Esophagus (tissue), 2 donors: ENCODE data around the gene METTL22. TPM values are rescaled to one million over a fixed set of nuclear protein-coding genes. Genes with fewer than 3 reads are reported as not detected.

ENCODE experiments used
- H3K27ac ChIP-seq, 2 donors: one replicate each; pipeline ENCODE4 v1.5.1; 2013; ENCODE audit warnings: low read depth in 2 of 2, mild to moderate bottlenecking in 2 of 2, inconsistent platforms in 1 of 2, low read length in 1 of 2, moderate library complexity in 1 of 2
- H3K27me3 ChIP-seq, 2 donors: one replicate each; pipeline ENCODE4 v1.6.1; 2013; ENCODE audit warnings: low read length in 2 of 2, control low read depth in 1 of 2, mild to moderate bottlenecking in 1 of 2; ENCODE audit not compliant: insufficient read depth in 2 of 2, control insufficient read depth in 1 of 2
- H3K36me3 ChIP-seq, 2 donors: one replicate each; pipeline ENCODE4 v1.6.1; 2013; ENCODE audit warnings: low read length in 1 of 2; ENCODE audit not compliant: control insufficient read depth in 2 of 2, insufficient read depth in 2 of 2
- H3K4me1 ChIP-seq, 2 donors: one replicate each; pipeline ENCODE4 v1.6.1; 2013; ENCODE audit warnings: low read length in 1 of 2; ENCODE audit not compliant: control insufficient read depth in 2 of 2, insufficient read depth in 2 of 2
- H3K4me3 ChIP-seq, 2 donors: one replicate each; pipeline ENCODE4 v1.5.1; 2013; ENCODE audit warnings: low read length in 2 of 2, mild to moderate bottlenecking in 2 of 2, low read depth in 1 of 2, moderate library complexity in 1 of 2
- H3K9me3 ChIP-seq, 2 donors: one replicate each; pipeline ENCODE4 v1.6.1; 2013; ENCODE audit warnings: mild to moderate bottlenecking in 2 of 2, low read depth in 1 of 2, low read length in 1 of 2, moderate library complexity in 1 of 2; ENCODE audit not compliant: control insufficient read depth in 2 of 2, insufficient read depth in 1 of 2
- WGBS, 2 donors: extraction: QIAGEN DNeasy Blood & Tissue Kit; methylation state at CpG; one replicate each; pipeline ENCODE4 v1.1.7; 2013; 5-methylcytosine and 5-hydroxymethylcytosine counted together
- polyA plus RNA-seq, 2 donors: library from polyadenylated mRNA; stranded (reverse); fragments of 200-250 nt; gene quantifications; one replicate each; pipeline ENCODE4 v1.2.3, GENCODE V29; 2013
- donor health status: healthy with polysubstance abuse.
- donor health status: Bipolar disorder and iron deficiency.

METTL22 gene
- polyA plus RNA-seq, 2 donors = 12.3 to 16.6 TPM

DNA sequence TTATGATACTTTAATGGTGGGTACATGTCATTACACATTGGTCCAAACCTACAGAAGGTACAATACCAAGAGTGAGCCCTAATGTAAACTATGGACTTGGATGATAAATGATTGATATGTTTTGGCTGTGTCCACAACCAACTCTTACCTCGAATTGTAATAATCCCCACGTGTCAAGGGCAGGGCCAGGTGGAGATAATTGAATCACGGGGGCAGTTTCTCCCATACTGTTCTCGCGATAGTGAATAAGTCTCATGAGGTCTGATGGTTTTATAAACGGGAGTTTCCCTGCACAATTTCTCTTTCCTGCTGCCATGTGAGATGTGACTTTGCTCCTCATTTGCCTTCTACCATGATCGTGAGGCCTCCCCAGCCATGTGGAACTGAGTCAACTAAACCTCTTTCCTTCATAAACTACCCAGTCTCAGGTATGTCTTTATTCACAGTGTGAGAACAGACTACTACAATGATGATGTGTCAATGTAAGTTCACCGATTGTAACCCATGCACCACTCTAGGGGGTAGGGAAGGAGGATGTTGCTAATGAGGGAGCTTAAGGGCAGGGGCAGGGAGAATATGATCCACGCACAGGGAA, 7.0 kb upstream of the METTL22 start:
- Histone ChIP-seq H3K27ac (no peak overlapping the region), H3K36me3 (no peaks in the 10 kb centered on the region), H3K27me3 (no peaks in the 10 kb centered on the region), H3K9me3 (no peaks in the 10 kb centered on the region), H3K4me1 (no peaks in the 10 kb centered on the region), H3K4me3 (no peak overlapping the region)
- 56 to 63% methylated on average over 9 of the region's 9 CpGs for WGBS, 2 donors

DNA sequence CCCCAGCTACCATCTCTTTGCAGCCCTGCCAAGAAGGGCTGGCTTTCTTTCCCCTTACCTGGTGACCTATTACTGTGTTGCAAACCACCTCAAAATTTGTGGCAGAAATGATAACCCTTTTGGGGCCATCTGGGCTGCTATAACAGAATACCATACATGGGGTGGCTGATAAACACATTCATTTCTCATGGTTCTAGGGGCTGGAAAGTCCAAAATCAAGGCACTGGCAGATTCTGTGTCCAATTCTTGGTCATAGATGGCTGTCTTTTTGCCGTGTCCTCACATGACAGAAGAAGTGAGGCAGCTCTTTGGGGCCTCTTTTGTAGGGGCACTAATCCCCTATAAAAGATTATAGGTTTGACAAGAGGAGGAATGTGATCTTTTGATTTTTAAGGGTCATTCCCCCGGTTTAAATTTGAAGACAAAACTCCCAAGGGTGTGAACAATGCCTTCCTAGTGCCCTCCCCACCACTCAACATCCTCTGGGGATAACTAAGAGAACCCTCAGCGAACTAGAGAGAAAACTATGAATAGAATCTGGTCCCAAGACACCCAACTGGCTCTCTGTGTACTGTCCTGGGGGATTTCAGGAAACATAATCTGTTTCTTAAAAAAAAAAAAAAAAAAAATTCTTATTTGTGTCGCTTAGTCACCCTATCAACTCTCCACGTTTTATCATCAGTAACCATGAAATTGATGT, 1.7 kb upstream of the METTL22 start:
- no peaks in the 10 kb centered on the region for H3K9me3 ChIP-seq
- no peaks in the 10 kb centered on the region for H3K36me3 ChIP-seq
- no peaks in the 10 kb centered on the region for H3K27me3 ChIP-seq
- H3K4me1 ChIP-seq = no peaks in the 10 kb centered on the region
- no peak overlapping the region for H3K4me3 ChIP-seq
- no peak overlapping the region for H3K27ac ChIP-seq
- WGBS, 2 donors = 64 to 66% methylated on average over 5 of the region's 5 CpGs

GRCh38 chr16:8620535-8620934, 963 bp upstream of the METTL22 start:
- H3K4me3 ChIP-seq = no peak overlapping the region
- H3K36me3 ChIP-seq = peaks cover 1 to 2% of the 10 kb centered on the region in 2 donors
- no peaks in the 10 kb centered on the region for H3K9me3 ChIP-seq
- H3K27ac ChIP-seq = no peak overlapping the region
- no peaks in the 10 kb centered on the region for H3K4me1 ChIP-seq
- 42 to 62% methylated on average over 6 of the region's 6 CpGs for WGBS, 2 donors
- H3K27me3 ChIP-seq = no peaks in the 10 kb centered on the region

GRCh38 chr16:8621222-8621571, 301 bp upstream of the METTL22 start:
- Histone ChIP-seq H3K27ac (peak overlapping the region in 1 of 2 donors; percentile 80), H3K4me3 (peak overlapping the region; percentile 85 to 88)

DNA sequence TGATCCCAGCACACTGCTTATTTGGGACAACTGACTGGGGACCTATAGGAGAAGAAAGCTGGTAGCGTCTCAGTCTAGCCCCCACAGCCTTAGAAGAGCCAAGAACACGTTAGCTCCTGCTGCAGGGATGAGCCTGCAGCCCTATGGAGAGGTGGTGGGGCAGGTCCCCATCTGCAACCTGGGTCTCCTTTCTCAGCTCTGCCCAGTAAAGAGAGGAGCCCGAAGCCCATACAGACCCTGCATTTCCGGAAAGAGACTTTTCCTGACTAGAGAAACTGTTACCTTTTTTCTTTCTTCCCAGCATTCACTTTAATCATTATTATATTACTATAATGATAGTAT, 788 bp downstream of the METTL22 start:
- Histone ChIP-seq H3K36me3 (peaks cover 7 to 12% of the 10 kb centered on the region in 2 donors), H3K27ac (no peak overlapping the region), H3K9me3 (no peaks in the 10 kb centered on the region), H3K4me1 (no peaks in the 10 kb centered on the region), H3K4me3 (peak overlapping the region; percentile 85 to 88), H3K27me3 (no peaks in the 10 kb centered on the region)
- WGBS, 2 donors = 4 to 7% methylated on average over 4 of the region's 4 CpGs

More at GRCh38 chr16:8621222-8621571, 301 bp upstream of the METTL22 start:
- H3K9me3 ChIP-seq = no peaks in the 10 kb centered on the region
- H3K27me3 ChIP-seq = no peaks in the 10 kb centered on the region
- H3K36me3 ChIP-seq = peaks cover 3 to 7% of the 10 kb centered on the region in 2 donors
- WGBS, 2 donors = 19 to 20% methylated on average over 12 of the region's 12 CpGs
- H3K4me1 ChIP-seq = no peaks in the 10 kb centered on the region

- H3K27ac ChIP-seq = no peak overlapping the region
- H3K9me3 ChIP-seq = no peaks in the 10 kb centered on the region
- H3K4me3 ChIP-seq = no peak overlapping the region
- peaks cover 9 to 13% of the 10 kb centered on the region in 2 donors for H3K36me3 ChIP-seq
- no peaks in the 10 kb centered on the region for H3K4me1 ChIP-seq
- H3K27me3 ChIP-seq = no peaks in the 10 kb centered on the region
Measured at GRCh38 chr16:8623634-8624033, 2.1 kb downstream of the METTL22 start.

DNA sequence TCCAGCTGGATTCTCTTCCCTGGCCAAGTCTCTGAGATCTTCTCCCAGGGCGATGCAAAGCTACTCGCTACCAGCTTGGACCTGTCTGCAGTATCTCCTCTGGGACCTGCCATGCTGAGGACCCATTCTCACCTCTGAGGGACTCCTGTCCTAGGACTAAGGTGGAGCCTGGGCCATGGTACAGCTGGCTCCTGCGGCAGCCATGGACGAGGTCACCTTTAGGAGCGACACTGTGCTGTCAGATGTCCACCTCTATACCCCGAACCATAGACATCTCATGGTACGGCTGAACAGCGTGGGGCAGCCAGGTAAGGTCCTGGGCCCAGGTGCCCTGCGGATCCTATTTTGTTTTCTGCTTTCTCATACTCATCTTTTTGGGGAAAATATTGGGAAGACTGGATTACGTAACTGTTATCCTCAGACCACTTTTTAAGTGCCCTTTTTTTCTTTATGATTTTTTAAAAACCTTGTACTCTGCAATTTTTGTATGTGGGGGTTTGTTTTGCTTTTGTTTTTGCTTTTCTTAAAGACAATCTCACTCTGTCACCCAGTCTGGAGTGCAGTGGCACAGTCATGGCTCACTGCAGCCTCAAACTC, 4.1 kb downstream of the METTL22 start:
- WGBS, 2 donors = 94% methylated on average over 10 of the region's 10 CpGs
- H3K27ac ChIP-seq = no peak overlapping the region
- no peaks in the 10 kb centered on the region for H3K4me1 ChIP-seq
- no peaks in the 10 kb centered on the region for H3K9me3 ChIP-seq
- H3K4me3 ChIP-seq = no peak overlapping the region
- no peaks in the 10 kb centered on the region for H3K27me3 ChIP-seq
- H3K36me3 ChIP-seq = peaks cover 22 to 32% of the 10 kb centered on the region in 2 donors

- no peaks in the 10 kb centered on the region for H3K9me3 ChIP-seq
- no peaks in the 10 kb centered on the region for H3K27me3 ChIP-seq
- no peak overlapping the region for H3K27ac ChIP-seq
- 87 to 95% methylated on average over 8 of the region's 8 CpGs for WGBS, 2 donors
- peaks cover 29 to 35% of the 10 kb centered on the region in 2 donors for H3K36me3 ChIP-seq
- no peak overlapping the region for H3K4me3 ChIP-seq
- no peaks in the 10 kb centered on the region for H3K4me1 ChIP-seq
Measured at GRCh38 chr16:8626946-8627345, 5.4 kb downstream of the METTL22 start.

DNA sequence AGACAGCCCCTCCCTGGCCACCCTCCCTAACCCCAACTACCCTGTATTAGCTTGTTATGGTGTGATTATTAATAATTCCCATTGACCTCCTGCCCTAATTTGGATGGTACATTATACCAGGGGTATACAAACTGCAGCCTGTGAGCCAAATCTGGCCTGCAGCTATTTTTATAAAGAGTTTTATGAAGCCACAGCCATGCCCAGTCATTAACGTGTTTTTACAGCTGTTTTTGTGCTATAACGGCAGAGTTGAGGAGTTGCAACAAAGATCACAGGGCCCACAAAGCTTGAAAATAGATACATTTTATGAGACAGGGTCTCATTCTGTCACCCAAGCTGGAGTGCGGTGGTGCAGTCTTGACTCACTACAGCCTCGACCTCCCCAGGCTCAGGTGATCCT, 6.0 kb downstream of the METTL22 start:
- Histone ChIP-seq H3K36me3 (peaks cover 29 to 35% of the 10 kb centered on the region in 2 donors), H3K4me1 (no peaks in the 10 kb centered on the region), H3K9me3 (no peaks in the 10 kb centered on the region), H3K4me3 (no peak overlapping the region), H3K27ac (no peak overlapping the region), H3K27me3 (no peaks in the 10 kb centered on the region)
- 75 to 88% methylated on average over 4 of the region's 4 CpGs for WGBS, 2 donors
